GM23338 (cell line): Measurements from ENCODE around the gene APP.

ENCODE experiments used
- CREB1 ChIP-seq: fragments of 250-450 bp; sonication (Bioruptor Pico); IDR thresholded peaks from 2 replicates; pipeline ENCODE4 v1.5.0; 2020; ENCODE audit warnings: low read depth, mild to moderate bottlenecking, moderate library complexity
- EZH2 ChIP-seq: fragments of 200-600 bp; sonication (generic); IDR thresholded peaks from one replicate; pipeline ENCODE4 v1.8.0; 2017; ENCODE audit warnings: antibody characterized with exemption, mild to moderate bottlenecking, low read depth; ENCODE audit not compliant: unreplicated experiment
- EZH2phosphoT487 ChIP-seq: fragments of 200-600 bp; sonication (generic); IDR thresholded peaks from one replicate; pipeline ENCODE4 v1.8.1; 2018; ENCODE audit warnings: antibody characterized with exemption; ENCODE audit not compliant: unreplicated experiment
- JUNB ChIP-seq: IDR thresholded peaks from one replicate; pipeline ENCODE4 v1.6.1; 2016; ENCODE audit warnings: antibody characterized with exemption; ENCODE audit not compliant: unreplicated experiment
- POLR2AphosphoS5 ChIP-seq: IDR thresholded peaks from 2 replicates; pipeline ENCODE4 v1.6.1; 2016; ENCODE audit warnings: antibody characterized with exemption, low read depth
- STAT1 ChIP-seq: IDR thresholded peaks from one replicate; pipeline ENCODE4 v1.6.1; 2016; ENCODE audit warnings: antibody characterized with exemption; ENCODE audit not compliant: unreplicated experiment
- ZNF114 ChIP-seq: fragments of 250-450 bp; sonication (Bioruptor Pico); IDR thresholded peaks from 2 replicates; pipeline ENCODE4 v1.5.0; 2020; ENCODE audit warnings: mild to moderate bottlenecking, moderate library complexity
- ZNF331 ChIP-seq: fragments of 250-450 bp; sonication (Bioruptor Pico); IDR thresholded peaks from 2 replicates; pipeline ENCODE4 v1.5.0; 2020; ENCODE audit warnings: low read depth, mild to moderate bottlenecking, moderate library complexity
- TF ChIP-seq, protein P1 (sequence below), 2 experiments: fragments of 200-600 bp in 1 of 2; sonication (generic) in 1 of 2; conservative IDR thresholded peaks; 2 replicates each; pipeline versions ENCODE4 v1.5.1 to v1.6.1; 2016 to 2017; ENCODE audit warnings: antibody characterized with exemption in 2 of 2, low read depth in 2 of 2, mild to moderate bottlenecking in 2 of 2, moderate library complexity in 1 of 2
- TF ChIP-seq, protein P2 (sequence below): IDR thresholded peaks from one replicate; pipeline ENCODE4 v1.6.1; 2018; ENCODE audit warnings: antibody characterized with exemption; ENCODE audit not compliant: unreplicated experiment
- TF ChIP-seq, protein P3 (sequence below): IDR thresholded peaks from 2 replicates; pipeline ENCODE4 v1.6.1; 2016; ENCODE audit warnings: antibody characterized with exemption

DNA sequence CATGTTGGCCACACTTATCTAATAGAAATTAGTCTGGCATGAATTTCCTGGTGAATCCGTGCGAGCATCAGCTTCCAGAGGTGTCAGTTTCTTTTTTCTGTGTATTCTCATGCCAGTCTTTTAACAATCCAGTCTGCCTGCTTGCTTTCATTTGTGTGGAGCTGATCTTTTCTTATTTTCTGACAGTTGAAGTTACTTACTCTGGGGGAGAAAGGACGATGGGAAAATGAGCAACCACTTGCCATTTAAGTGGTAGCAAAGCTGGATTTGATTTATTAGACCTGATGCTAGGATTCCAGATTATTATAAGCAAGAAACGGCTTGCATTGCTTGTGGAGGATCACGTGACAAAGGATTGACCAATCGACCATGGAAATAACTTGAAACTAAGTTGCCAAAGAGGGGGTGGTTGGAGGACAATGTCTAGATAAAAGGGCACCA lies 24.3 kb upstream of the APP start:
- TF ChIP-seq, protein P1, sequence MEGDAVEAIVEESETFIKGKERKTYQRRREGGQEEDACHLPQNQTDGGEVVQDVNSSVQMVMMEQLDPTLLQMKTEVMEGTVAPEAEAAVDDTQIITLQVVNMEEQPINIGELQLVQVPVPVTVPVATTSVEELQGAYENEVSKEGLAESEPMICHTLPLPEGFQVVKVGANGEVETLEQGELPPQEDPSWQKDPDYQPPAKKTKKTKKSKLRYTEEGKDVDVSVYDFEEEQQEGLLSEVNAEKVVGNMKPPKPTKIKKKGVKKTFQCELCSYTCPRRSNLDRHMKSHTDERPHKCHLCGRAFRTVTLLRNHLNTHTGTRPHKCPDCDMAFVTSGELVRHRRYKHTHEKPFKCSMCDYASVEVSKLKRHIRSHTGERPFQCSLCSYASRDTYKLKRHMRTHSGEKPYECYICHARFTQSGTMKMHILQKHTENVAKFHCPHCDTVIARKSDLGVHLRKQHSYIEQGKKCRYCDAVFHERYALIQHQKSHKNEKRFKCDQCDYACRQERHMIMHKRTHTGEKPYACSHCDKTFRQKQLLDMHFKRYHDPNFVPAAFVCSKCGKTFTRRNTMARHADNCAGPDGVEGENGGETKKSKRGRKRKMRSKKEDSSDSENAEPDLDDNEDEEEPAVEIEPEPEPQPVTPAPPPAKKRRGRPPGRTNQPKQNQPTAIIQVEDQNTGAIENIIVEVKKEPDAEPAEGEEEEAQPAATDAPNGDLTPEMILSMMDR (conservative IDR thresholded peaks at IDR 0.05; ENCODE audit: low read depth in 2 of 2): no peak
- TF ChIP-seq JUNB (no peak), POLR2AphosphoS5 (no peak), EZH2 (no peak), STAT1 (no peak), CREB1 (CRISPR knock-in tag) (no peak), EZH2phosphoT487 (no peak), ZNF114 (CRISPR knock-in tag) (no peak), ZNF331 (CRISPR knock-in tag) (no peak)
- TF ChIP-seq, protein P2, sequence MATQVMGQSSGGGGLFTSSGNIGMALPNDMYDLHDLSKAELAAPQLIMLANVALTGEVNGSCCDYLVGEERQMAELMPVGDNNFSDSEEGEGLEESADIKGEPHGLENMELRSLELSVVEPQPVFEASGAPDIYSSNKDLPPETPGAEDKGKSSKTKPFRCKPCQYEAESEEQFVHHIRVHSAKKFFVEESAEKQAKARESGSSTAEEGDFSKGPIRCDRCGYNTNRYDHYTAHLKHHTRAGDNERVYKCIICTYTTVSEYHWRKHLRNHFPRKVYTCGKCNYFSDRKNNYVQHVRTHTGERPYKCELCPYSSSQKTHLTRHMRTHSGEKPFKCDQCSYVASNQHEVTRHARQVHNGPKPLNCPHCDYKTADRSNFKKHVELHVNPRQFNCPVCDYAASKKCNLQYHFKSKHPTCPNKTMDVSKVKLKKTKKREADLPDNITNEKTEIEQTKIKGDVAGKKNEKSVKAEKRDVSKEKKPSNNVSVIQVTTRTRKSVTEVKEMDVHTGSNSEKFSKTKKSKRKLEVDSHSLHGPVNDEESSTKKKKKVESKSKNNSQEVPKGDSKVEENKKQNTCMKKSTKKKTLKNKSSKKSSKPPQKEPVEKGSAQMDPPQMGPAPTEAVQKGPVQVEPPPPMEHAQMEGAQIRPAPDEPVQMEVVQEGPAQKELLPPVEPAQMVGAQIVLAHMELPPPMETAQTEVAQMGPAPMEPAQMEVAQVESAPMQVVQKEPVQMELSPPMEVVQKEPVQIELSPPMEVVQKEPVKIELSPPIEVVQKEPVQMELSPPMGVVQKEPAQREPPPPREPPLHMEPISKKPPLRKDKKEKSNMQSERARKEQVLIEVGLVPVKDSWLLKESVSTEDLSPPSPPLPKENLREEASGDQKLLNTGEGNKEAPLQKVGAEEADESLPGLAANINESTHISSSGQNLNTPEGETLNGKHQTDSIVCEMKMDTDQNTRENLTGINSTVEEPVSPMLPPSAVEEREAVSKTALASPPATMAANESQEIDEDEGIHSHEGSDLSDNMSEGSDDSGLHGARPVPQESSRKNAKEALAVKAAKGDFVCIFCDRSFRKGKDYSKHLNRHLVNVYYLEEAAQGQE: no peak
- TF ChIP-seq, protein P3, sequence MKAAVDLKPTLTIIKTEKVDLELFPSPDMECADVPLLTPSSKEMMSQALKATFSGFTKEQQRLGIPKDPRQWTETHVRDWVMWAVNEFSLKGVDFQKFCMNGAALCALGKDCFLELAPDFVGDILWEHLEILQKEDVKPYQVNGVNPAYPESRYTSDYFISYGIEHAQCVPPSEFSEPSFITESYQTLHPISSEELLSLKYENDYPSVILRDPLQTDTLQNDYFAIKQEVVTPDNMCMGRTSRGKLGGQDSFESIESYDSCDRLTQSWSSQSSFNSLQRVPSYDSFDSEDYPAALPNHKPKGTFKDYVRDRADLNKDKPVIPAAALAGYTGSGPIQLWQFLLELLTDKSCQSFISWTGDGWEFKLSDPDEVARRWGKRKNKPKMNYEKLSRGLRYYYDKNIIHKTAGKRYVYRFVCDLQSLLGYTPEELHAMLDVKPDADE: no peak
